ENCODE results near the gene CCDC142.

DNA sequence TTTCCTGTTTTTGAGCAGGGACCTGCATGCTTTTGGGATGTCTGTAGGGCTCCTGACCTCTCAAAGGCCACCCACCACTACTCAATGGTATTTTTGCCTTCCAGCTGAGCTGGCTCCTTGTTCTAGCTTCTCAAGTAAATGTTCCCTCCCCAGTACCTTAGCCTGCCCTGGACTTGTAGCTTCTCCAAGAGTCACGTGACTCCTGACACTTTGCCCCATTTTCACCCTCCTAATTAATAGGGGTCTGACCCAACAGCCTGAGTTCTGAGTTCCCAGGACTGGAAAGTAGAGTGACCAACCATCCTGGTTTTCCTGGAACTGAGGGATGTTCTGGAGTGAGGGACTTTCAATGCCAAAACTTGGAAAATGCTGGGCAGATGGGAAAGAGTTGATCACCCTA is 12.6 kb upstream of the CCDC142 start:
- TF ChIP-seq, protein P1, sequence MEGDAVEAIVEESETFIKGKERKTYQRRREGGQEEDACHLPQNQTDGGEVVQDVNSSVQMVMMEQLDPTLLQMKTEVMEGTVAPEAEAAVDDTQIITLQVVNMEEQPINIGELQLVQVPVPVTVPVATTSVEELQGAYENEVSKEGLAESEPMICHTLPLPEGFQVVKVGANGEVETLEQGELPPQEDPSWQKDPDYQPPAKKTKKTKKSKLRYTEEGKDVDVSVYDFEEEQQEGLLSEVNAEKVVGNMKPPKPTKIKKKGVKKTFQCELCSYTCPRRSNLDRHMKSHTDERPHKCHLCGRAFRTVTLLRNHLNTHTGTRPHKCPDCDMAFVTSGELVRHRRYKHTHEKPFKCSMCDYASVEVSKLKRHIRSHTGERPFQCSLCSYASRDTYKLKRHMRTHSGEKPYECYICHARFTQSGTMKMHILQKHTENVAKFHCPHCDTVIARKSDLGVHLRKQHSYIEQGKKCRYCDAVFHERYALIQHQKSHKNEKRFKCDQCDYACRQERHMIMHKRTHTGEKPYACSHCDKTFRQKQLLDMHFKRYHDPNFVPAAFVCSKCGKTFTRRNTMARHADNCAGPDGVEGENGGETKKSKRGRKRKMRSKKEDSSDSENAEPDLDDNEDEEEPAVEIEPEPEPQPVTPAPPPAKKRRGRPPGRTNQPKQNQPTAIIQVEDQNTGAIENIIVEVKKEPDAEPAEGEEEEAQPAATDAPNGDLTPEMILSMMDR (IDR thresholded peaks at IDR 0.05): no peak
- TF ChIP-seq POLR2A (IDR thresholded peaks at IDR 0.05; ENCODE audit: low read depth): no peak
